ENCODE data around the gene ZNF587.
"Not testable (repeated sequence)": the region's sequence is repeated elsewhere in the genome, so short reads cannot be mapped to it uniquely, and the experiment has no call there.

- TF ChIP-seq CTCF, POLR2A (IDR thresholded peaks at IDR 0.05): not testable (repeated sequence)
These were observed 11.0 kb upstream of the ZNF587 start for GRCh38 chr19:57838622-57839191.

Measured in adrenal gland (tissue), 5 donors.